SK-N-SH (cell line): Measurements from ENCODE around the gene PDCD11. TPM values are rescaled to one million over a fixed set of nuclear protein-coding genes. Genes with fewer than 3 reads are reported as not detected.

Experiments used
- CTCF ChIA-PET: fragments of 300-600, 350-600 bp; formaldehyde crosslinking; extraction: SDS; loops from one replicate; lab custom pipeline; 2021; lab: Yijun Ruan, JAX
- POLR2A ChIA-PET: fragments of 350-600 bp; sonication (Branson Sonifier 250); formaldehyde crosslinking; extraction: SDS; loops from one replicate; lab custom pipeline; 2020; ENCODE audit warnings: antibody characterized with exemption, inconsistent platforms; lab: Yijun Ruan, JAX
- DNase-seq: peaks from one replicate; pipeline ENCODE4 v3.0.0; 2012
- H2AFZ ChIP-seq: fragments of 200-600 bp; sonication (generic); 2 replicates; pipeline ENCODE4 v1.8.1; 2016; ENCODE audit warnings: antibody characterized with exemption, mild to moderate bottlenecking, low read depth
- H3F3A ChIP-seq: fragments of 200-600 bp; sonication (generic); replicated peaks from 2 replicates; pipeline ENCODE3; 2016; ENCODE audit warnings: antibody characterized with exemption, mild to moderate bottlenecking; ENCODE audit not compliant: insufficient read depth
- H3K27ac ChIP-seq, 2 experiments: fragments of 200-500 bp in 1 of 2; fragments of 200-600 bp in 1 of 2; sonication (Bioruptor generic) in 1 of 2; sonication (generic), shearing (Covaris generic) in 1 of 2; 2 replicates each; pipeline versions ENCODE4 v1.5.1 to v1.6.1; 2014 to 2016; ENCODE audit warnings: low read depth in 2 of 2, inconsistent platforms in 1 of 2, low read length in 1 of 2, mild to moderate bottlenecking in 1 of 2, mixed read lengths in 1 of 2
- H3K27me3 ChIP-seq: fragments of 200-600 bp; sonication (generic), shearing (Covaris generic); 2 replicates; pipeline ENCODE4 v1.6.1; 2016; ENCODE audit warnings: mixed run types; ENCODE audit not compliant: insufficient read depth
- H3K36me3 ChIP-seq, 2 experiments: fragments of 200-500 bp in 1 of 2; fragments of 200-600 bp in 1 of 2; sonication (Bioruptor generic) in 1 of 2; sonication (generic) in 1 of 2; replicated peaks in 1 of 2; 2 replicates each; pipeline versions ENCODE3 to v1.5.1; 2014 to 2016; ENCODE audit warnings: low read length in 1 of 2, mild to moderate bottlenecking in 1 of 2; ENCODE audit not compliant: insufficient read depth in 2 of 2, control insufficient read depth in 1 of 2
- H3K4me1 ChIP-seq, 2 experiments: fragments of 200-500 bp in 1 of 2; fragments of 200-600 bp in 1 of 2; sonication (Bioruptor generic) in 1 of 2; sonication (generic), shearing (Covaris generic) in 1 of 2; 2 replicates each; pipeline versions ENCODE4 v1.5.1 to v1.6.1; 2014 to 2016; ENCODE audit warnings: low read depth in 1 of 2, low read length in 1 of 2, mixed run types in 1 of 2; ENCODE audit not compliant: insufficient read depth in 2 of 2, control insufficient read depth in 1 of 2
- H3K4me2 ChIP-seq: fragments of 200-600 bp; sonication (generic), shearing (Covaris generic); 2 replicates; pipeline ENCODE4 v1.6.1; 2017; ENCODE audit warnings: mixed run types
- H3K4me3 ChIP-seq, 2 experiments: fragments of 200-500 bp in 1 of 2; fragments of 200-600 bp in 1 of 2; sonication (Bioruptor generic) in 1 of 2; sonication (generic), shearing (Covaris generic) in 1 of 2; 2 replicates each; pipeline versions ENCODE4 v1.5.1 to v1.8.1; 2014 to 2016; ENCODE audit warnings: low read depth in 2 of 2, inconsistent platforms in 1 of 2, low read length in 1 of 2, mild to moderate bottlenecking in 1 of 2, mixed read lengths in 1 of 2, moderate library complexity in 1 of 2
- H3K79me2 ChIP-seq: fragments of 200-600 bp; sonication (generic); 2 replicates; pipeline ENCODE4 v1.8.1; 2017; ENCODE audit warnings: mild to moderate bottlenecking; ENCODE audit not compliant: insufficient read depth
- H3K9ac ChIP-seq: fragments of 200-600 bp; sonication (generic); 2 replicates; pipeline ENCODE4 v1.6.1; 2017; ENCODE audit warnings: mixed run types
- H3K9me2 ChIP-seq: fragments of 200-600 bp; sonication (generic); 2 replicates; pipeline ENCODE4 v1.6.1; 2017; ENCODE audit warnings: mixed run types
- H3K9me3 ChIP-seq: fragments of 200-600 bp; sonication (generic); 2 replicates; pipeline ENCODE4 v1.6.1; 2017; ENCODE audit warnings: mixed run types, mild to moderate bottlenecking, moderate library complexity
- H4K20me1 ChIP-seq: fragments of 200-600 bp; sonication (generic); 2 replicates; pipeline ENCODE4 v1.6.1; 2017; ENCODE audit warnings: mild to moderate bottlenecking, mixed run types; ENCODE audit not compliant: insufficient read depth
- EZH2phosphoT487 ChIP-seq: fragments of 200-600 bp; sonication (generic); IDR thresholded peaks from 2 replicates; pipeline ENCODE4 v1.6.1; 2017; ENCODE audit warnings: low read depth, mixed run types, mild to moderate bottlenecking, antibody characterized with exemption, moderate library complexity, borderline replicate concordance
- FOSL2 ChIP-seq: IDR thresholded peaks from 2 replicates; pipeline ENCODE4 v1.4.0; 2012; ENCODE audit warnings: low read depth, mild to moderate bottlenecking, moderate library complexity, borderline replicate concordance
- FOXJ3 ChIP-seq: sonication (generic); formaldehyde crosslinking; IDR thresholded peaks from 2 replicates; pipeline ENCODE4 v1.5.1; 2020; ENCODE audit warnings: mild to moderate bottlenecking, missing genetic modification reagents
- FOXM1 ChIP-seq: IDR thresholded peaks from 2 replicates; pipeline ENCODE4 v1.4.0; 2012; ENCODE audit warnings: low read depth, mild to moderate bottlenecking
- GABPA ChIP-seq: IDR thresholded peaks from 2 replicates; pipeline ENCODE4 v1.4.0; 2012; ENCODE audit warnings: low read depth, mild to moderate bottlenecking
- NFIC ChIP-seq: IDR thresholded peaks from 2 replicates; pipeline ENCODE4 v1.4.0; 2012; ENCODE audit warnings: borderline replicate concordance
- POLR2AphosphoS5 ChIP-seq: IDR thresholded peaks from 2 replicates; pipeline ENCODE4 v1.6.1; 2012; ENCODE audit warnings: low read depth, low read length
- RAD21 ChIP-seq: IDR thresholded peaks from 2 replicates; pipeline ENCODE4 v1.6.1; 2012; ENCODE audit warnings: mild to moderate bottlenecking, low read length
- RCOR1 ChIP-seq: fragments of 150-350 bp; IDR thresholded peaks from 2 replicates; pipeline ENCODE4 v1.6.1; 2017; ENCODE audit warnings: antibody characterized with exemption, low read length
- RFX5 ChIP-seq: IDR thresholded peaks from 2 replicates; pipeline ENCODE4 v1.6.1; 2012; ENCODE audit warnings: mild to moderate bottlenecking, improper control_type of control experiment, low read length
- SMC3 ChIP-seq: IDR thresholded peaks from 2 replicates; pipeline ENCODE4 v1.6.1; 2012; ENCODE audit warnings: low read depth, low read length, improper control_type of control experiment
- TAF1 ChIP-seq: IDR thresholded peaks from 2 replicates; pipeline ENCODE4 v1.6.1; 2012; ENCODE audit warnings: low read depth, mild to moderate bottlenecking, low read length, moderate library complexity, borderline replicate concordance
- WGBS: methylation state at CpG from one replicate; pipeline ENCODE4 v1.1.6; 2017; ENCODE audit warnings: low lambda C conversion rate; 5-methylcytosine and 5-hydroxymethylcytosine counted together
- polyA plus RNA-seq, 3 experiments: library from polyadenylated mRNA; depleted of rRNA; stranded (reverse); fragments of >200 nt; gene quantifications; 2 replicates each; pipeline ENCODE4 v1.2.3, GENCODE V29; 2012
- TF ChIP-seq, protein P1 (sequence below): IDR thresholded peaks from 2 replicates; pipeline ENCODE4 v1.4.0; 2012; ENCODE audit warnings: low read depth
- TF ChIP-seq, protein P2 (sequence below): IDR thresholded peaks from 2 replicates; pipeline ENCODE4 v1.6.1; 2012; ENCODE audit warnings: mild to moderate bottlenecking, low read depth, low read length, moderate library complexity
- TF ChIP-seq, protein P3 (sequence below): fragments of 150-350 bp; IDR thresholded peaks from 2 replicates; pipeline ENCODE4 v1.6.1; 2017; ENCODE audit warnings: antibody characterized with exemption, low read length, low read depth, borderline replicate concordance

The PDCD11 gene
- polyA plus RNA-seq, 1 of the 3 experiments (the other 2 are of a cell fraction) = 29.8 TPM

DNA sequence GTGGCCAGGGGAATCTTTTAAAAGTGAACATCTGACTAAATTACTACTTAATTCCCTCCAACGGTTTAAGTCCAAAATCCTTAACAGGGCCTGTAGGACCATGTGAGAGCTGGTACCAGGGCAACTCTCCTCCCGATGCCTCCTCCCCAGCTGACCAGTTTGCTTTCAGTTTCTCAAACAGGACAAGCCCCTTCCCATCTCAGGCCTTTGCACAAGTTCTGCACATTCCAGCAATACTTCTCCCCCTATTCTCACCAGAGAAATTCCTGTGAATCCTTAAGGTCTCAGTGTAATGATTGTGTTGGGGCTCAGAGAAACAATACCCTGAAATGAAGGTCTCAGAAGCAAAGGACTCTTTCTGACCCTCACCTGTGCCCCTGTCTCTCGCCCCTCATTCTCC, 70.3 kb downstream of the PDCD11 start:
- H3K4me3 ChIP-seq = no peak overlapping the region
- no peaks in the 10 kb centered on the region for H3K27me3 ChIP-seq
- no peaks in the 10 kb centered on the region for H3K4me1 ChIP-seq
- H3K36me3 ChIP-seq = no peaks in the 10 kb centered on the region
- no peak overlapping the region for H3K9ac ChIP-seq
- TF ChIP-seq FOXJ3 (no peak), EZH2phosphoT487 (no peak), TAF1 (no peak), GABPA (no peak), FOXM1 (no peak), FOSL2 (no peak), SMC3 (no peak), RAD21 (no peak), NFIC (no peak), RCOR1 (no peak), POLR2AphosphoS5 (no peak), RFX5 (no peak)
- TF ChIP-seq, protein P1, sequence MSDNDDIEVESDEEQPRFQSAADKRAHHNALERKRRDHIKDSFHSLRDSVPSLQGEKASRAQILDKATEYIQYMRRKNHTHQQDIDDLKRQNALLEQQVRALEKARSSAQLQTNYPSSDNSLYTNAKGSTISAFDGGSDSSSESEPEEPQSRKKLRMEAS = no peak
- TF ChIP-seq, protein P2, sequence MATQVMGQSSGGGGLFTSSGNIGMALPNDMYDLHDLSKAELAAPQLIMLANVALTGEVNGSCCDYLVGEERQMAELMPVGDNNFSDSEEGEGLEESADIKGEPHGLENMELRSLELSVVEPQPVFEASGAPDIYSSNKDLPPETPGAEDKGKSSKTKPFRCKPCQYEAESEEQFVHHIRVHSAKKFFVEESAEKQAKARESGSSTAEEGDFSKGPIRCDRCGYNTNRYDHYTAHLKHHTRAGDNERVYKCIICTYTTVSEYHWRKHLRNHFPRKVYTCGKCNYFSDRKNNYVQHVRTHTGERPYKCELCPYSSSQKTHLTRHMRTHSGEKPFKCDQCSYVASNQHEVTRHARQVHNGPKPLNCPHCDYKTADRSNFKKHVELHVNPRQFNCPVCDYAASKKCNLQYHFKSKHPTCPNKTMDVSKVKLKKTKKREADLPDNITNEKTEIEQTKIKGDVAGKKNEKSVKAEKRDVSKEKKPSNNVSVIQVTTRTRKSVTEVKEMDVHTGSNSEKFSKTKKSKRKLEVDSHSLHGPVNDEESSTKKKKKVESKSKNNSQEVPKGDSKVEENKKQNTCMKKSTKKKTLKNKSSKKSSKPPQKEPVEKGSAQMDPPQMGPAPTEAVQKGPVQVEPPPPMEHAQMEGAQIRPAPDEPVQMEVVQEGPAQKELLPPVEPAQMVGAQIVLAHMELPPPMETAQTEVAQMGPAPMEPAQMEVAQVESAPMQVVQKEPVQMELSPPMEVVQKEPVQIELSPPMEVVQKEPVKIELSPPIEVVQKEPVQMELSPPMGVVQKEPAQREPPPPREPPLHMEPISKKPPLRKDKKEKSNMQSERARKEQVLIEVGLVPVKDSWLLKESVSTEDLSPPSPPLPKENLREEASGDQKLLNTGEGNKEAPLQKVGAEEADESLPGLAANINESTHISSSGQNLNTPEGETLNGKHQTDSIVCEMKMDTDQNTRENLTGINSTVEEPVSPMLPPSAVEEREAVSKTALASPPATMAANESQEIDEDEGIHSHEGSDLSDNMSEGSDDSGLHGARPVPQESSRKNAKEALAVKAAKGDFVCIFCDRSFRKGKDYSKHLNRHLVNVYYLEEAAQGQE = no peak
- TF ChIP-seq, protein P3, sequence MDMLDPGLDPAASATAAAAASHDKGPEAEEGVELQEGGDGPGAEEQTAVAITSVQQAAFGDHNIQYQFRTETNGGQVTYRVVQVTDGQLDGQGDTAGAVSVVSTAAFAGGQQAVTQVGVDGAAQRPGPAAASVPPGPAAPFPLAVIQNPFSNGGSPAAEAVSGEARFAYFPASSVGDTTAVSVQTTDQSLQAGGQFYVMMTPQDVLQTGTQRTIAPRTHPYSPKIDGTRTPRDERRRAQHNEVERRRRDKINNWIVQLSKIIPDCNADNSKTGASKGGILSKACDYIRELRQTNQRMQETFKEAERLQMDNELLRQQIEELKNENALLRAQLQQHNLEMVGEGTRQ = no peak
- H3K4me2 ChIP-seq = no peak overlapping the region
- no peaks in the 10 kb centered on the region for H3F3A ChIP-seq
- no peaks in the 10 kb centered on the region for H3K9me3 ChIP-seq
- H4K20me1 ChIP-seq = no peaks in the 10 kb centered on the region
- CTCF ChIA-PET = interaction anchor here (1.1 to 2.1 kb wide), 3 partner anchors 11 to 50 kb away, joined by 5 to 8 read pairs (median 7); no protein-coding TSS in a partner anchor
- no peak overlapping the region for H3K27ac ChIP-seq
- POLR2A ChIA-PET = no interaction called here
- no peaks in the 10 kb centered on the region for H3K9me2 ChIP-seq
- H2AFZ ChIP-seq = no peak overlapping the region
- no peak for DNase-seq
- WGBS = 64% methylated on average over 3 of the region's 3 CpGs
- no peaks in the 10 kb centered on the region for H3K79me2 ChIP-seq
